ENCODE measurements around the gene CCR1.

DNA sequence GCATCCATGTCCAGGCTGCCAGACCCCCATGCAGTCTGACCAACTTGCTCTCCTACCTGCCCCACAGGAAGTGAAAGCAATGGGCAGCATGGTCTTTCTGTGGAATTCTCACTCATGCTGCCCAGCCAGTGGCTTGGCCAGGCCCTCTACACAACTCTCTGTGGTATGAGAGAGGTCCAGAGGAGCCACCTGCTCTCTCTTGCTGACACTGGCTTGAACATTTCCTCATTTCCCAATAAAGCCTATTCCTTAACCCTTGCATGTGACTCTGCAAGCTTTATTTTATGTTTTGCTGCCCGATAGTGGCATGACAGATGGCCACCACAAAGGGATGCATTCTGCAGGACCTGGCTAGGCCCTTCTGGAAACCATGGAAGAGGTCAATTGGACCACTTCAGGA is 53.8 kb downstream of the CCR1 start:
- no peak for TF ChIP-seq CTCF (IDR thresholded peaks at IDR 0.05; ENCODE audit: low read depth, low read length, poor library complexity, severe bottlenecking)
- no peak for TF ChIP-seq EZH2phosphoT487 (IDR thresholded peaks at IDR 0.05; ENCODE audit: borderline replicate concordance, low read length)
